Measurements from ENCODE around the gene ZNF526. TPM values are rescaled to one million over a fixed set of nuclear protein-coding genes. Genes with fewer than 3 reads are reported as not detected.

ZNF526 gene
- total and polyA plus RNA-seq, 2 experiments from 2014 or later = 4.9 to 8.6 TPM

DNA sequence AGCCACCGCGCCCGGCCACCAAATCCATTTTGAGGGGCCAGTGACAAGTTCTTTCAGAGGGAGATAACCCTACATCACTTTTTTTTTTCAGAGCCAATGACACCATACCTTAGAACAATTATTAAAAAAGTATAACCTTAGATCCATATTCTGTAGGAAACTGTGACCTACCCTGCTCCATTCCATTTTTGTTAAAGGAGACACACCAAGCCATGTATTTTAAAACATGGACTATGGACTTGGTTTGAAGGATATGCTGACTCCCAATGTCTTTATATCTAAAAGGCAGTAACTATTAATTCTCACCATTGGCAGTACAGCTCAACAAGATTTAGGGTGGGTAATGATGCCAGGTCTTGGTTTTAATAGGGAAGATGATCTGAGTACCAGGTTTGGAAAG, 21.2 kb downstream of the ZNF526 start:
- peaks cover 43% of the 10 kb centered on the region for H3K79me2 ChIP-seq
- H3K9me2 ChIP-seq (replicated peaks; ENCODE audit: insufficient read depth) = no peaks in the 10 kb centered on the region
- H4K20me1 ChIP-seq (ENCODE audit: insufficient read depth, poor library complexity, severe bottlenecking) = no peaks in the 10 kb centered on the region
- no peak for DNase-seq (ENCODE audit: low spot score)
- 100% methylated on average over 3 of the region's 3 CpGs for WGBS (ENCODE audit: low lambda C conversion rate, missing lambda C conversion rate)
- no peak overlapping the region for H2AFZ ChIP-seq
- peak overlapping the region; percentile 82 for H3K4me3 ChIP-seq
- H3K27ac ChIP-seq = peak overlapping the region; percentile 79
- TF ChIP-seq EZH2phosphoT487 (IDR thresholded peaks at IDR 0.05; ENCODE audit: low read depth, severe bottlenecking, unreplicated experiment) = no peak
- TF ChIP-seq, protein P1, sequence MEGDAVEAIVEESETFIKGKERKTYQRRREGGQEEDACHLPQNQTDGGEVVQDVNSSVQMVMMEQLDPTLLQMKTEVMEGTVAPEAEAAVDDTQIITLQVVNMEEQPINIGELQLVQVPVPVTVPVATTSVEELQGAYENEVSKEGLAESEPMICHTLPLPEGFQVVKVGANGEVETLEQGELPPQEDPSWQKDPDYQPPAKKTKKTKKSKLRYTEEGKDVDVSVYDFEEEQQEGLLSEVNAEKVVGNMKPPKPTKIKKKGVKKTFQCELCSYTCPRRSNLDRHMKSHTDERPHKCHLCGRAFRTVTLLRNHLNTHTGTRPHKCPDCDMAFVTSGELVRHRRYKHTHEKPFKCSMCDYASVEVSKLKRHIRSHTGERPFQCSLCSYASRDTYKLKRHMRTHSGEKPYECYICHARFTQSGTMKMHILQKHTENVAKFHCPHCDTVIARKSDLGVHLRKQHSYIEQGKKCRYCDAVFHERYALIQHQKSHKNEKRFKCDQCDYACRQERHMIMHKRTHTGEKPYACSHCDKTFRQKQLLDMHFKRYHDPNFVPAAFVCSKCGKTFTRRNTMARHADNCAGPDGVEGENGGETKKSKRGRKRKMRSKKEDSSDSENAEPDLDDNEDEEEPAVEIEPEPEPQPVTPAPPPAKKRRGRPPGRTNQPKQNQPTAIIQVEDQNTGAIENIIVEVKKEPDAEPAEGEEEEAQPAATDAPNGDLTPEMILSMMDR (IDR thresholded peaks at IDR 0.05; ENCODE audit: poor library complexity) = no peak
- H3K9me3 ChIP-seq (ENCODE audit: low read depth) = no peaks in the 10 kb centered on the region
- H3K4me2 ChIP-seq = peak overlapping the region; percentile 93
- peaks cover 7% of the 10 kb centered on the region for H3K4me1 ChIP-seq (ENCODE audit: insufficient read depth)
- no peaks in the 10 kb centered on the region for H3K27me3 ChIP-seq
- no peaks in the 10 kb centered on the region for H3K36me3 ChIP-seq (replicated peaks; ENCODE audit: insufficient read depth, low read depth)

DNA sequence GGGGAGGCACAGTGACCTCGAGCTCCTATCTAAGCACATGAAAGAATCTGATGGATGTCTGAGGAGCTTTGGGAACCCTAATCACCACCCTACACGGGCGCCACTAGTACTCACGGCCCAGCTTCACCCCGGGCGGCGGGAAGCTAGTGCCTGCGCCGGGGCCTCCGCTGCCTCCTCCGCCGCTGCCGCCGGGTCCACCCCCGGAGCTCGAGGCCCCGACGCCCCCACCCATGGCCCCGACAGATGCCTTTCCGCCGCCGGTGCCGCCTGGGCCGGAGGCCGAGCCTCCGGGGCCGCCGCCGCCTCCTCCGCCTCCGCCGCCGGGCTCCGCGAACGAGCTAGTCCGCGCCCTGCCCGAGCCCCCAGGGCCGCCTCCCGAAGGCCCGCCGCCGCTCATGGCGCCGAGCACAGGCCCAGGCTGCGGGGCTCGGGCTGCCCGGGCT, 22.0 kb downstream of the ZNF526 start:
- no peaks in the 10 kb centered on the region for H3K9me3 ChIP-seq (ENCODE audit: low read depth)
- 2% methylated on average over 34 of the region's 49 CpGs for WGBS (ENCODE audit: low lambda C conversion rate, missing lambda C conversion rate)
- H3K36me3 ChIP-seq (replicated peaks; ENCODE audit: insufficient read depth, low read depth) = no peaks in the 10 kb centered on the region
- peak overlapping the region; percentile 79 for H3K27ac ChIP-seq
- peaks cover 43% of the 10 kb centered on the region for H3K79me2 ChIP-seq
- H3K4me3 ChIP-seq = peak overlapping the region; percentile 82
- H3K4me1 ChIP-seq (ENCODE audit: insufficient read depth) = peaks cover 12% of the 10 kb centered on the region
- no peaks in the 10 kb centered on the region for H4K20me1 ChIP-seq (ENCODE audit: insufficient read depth, poor library complexity, severe bottlenecking)
- H3K9me2 ChIP-seq (replicated peaks; ENCODE audit: insufficient read depth) = no peaks in the 10 kb centered on the region
- DNase-seq (ENCODE audit: low spot score) = peak; percentile 49
- peak overlapping the region; percentile 93 for H3K4me2 ChIP-seq
- no peak for TF ChIP-seq EZH2 (IDR thresholded peaks at IDR 0.05; ENCODE audit: borderline replicate concordance)
- TF ChIP-seq, protein P1 (IDR thresholded peaks at IDR 0.05; ENCODE audit: poor library complexity) = no peak
- TF ChIP-seq EZH2phosphoT487 (IDR thresholded peaks at IDR 0.05; ENCODE audit: low read depth, severe bottlenecking, unreplicated experiment) = no peak
- peak overlapping the region; percentile 43 for H2AFZ ChIP-seq
- H3K27me3 ChIP-seq = no peaks in the 10 kb centered on the region

DNA sequence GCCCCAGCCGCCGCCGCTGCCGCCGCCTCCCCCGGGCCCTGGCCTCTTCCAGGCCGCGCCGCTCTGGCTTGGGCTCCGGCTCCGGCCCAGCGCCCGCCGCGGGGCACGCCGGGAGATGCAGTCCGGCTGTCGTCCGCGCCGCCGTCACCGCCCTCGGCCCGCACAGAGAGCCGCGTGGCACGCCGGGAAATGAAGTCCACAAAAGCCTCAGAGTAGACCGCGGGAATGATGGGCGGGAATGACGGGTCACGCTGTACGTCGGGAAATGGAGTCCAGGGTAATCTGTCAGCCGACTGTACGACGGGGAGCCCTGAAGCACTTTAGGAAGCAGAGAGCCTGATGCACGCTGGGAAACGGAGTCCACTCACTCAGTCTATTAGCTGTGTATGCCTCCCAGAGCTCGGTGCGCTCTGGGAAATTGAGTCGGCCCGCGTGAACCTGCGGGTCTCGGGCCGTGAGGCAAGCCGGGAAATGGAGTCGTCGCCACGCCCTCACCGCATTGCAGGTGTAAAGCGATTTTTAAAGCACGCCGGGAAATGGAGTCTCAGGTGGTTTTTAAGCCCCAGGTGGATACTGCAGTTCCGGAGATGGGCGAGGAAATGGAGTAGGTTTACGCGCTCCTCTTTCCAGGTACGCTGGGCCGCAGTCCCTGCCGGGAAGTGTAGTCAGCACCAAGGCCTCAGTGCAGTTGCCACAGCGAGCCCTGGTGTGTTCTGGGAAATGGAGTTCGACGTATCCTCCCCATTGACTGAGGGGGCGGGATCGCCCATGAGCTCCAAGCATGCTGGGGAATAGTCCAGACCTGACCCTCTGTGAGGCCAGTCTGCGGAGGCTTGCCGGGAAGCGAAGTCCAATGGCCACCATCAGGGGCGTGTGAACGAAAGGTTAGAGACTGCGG, 22.6 kb downstream of the ZNF526 start, which contains the start of gene GSK3A:
TSS of gene GSK3A (minus strand) at position 91 of the 898 bp plus-strand sequence. CDS start 137 bp downstream, outside the sequence.
- Histone ChIP-seq H2AFZ (peak within 1 kb of the TSS; percentile 43), H3K79me2 (peaks cover 42% of the 10 kb centered on the region), H3K4me1 (ENCODE audit: insufficient read depth) (peaks cover 12% of the 10 kb centered on the region), H4K20me1 (ENCODE audit: insufficient read depth, poor library complexity, severe bottlenecking) (no peaks in the 10 kb centered on the region), H3K4me2 (peak within 1 kb of the TSS; percentile 93), H3K9me3 (ENCODE audit: low read depth) (no peaks in the 10 kb centered on the region), H3K36me3 (replicated peaks; ENCODE audit: insufficient read depth, low read depth) (no peaks in the 10 kb centered on the region), H3K9me2 (replicated peaks; ENCODE audit: insufficient read depth) (no peaks in the 10 kb centered on the region), H3K4me3 (peak within 1 kb of the TSS; percentile 82), H3K27ac (peak within 1 kb of the TSS; percentile 89), H3K27me3 (no peaks in the 10 kb centered on the region)
- peak; percentile 99 for DNase-seq (ENCODE audit: low spot score)
- TF ChIP-seq, protein P1 (IDR thresholded peaks at IDR 0.05; ENCODE audit: poor library complexity) = no peak
- TF ChIP-seq EZH2 (IDR thresholded peaks at IDR 0.05; ENCODE audit: borderline replicate concordance) (no peak), EZH2phosphoT487 (IDR thresholded peaks at IDR 0.05; ENCODE audit: low read depth, severe bottlenecking, unreplicated experiment) (no peak)
- under 1% methylated on average over 73 of the region's 76 CpGs for WGBS (ENCODE audit: low lambda C conversion rate, missing lambda C conversion rate)

Measured in hepatocyte (in vitro differentiated cells).